Fibroblast of lung (primary cell): ENCODE data around the gene CNTROB.

Experiments used
- CTCF ChIP-seq, 2 donors: IDR thresholded peaks in 1 of 2; conservative IDR thresholded peaks in 1 of 2; 1 replicate in 1 of 2; 2 replicates in 1 of 2; pipeline ENCODE4 v1.5.1; 2011 to 2012; ENCODE audit warnings: low read length in 2 of 2, control low read depth in 1 of 2, inconsistent platforms in 1 of 2, low read depth in 1 of 2, mild to moderate bottlenecking in 1 of 2
- EZH2 ChIP-seq: IDR thresholded peaks from 2 replicates; pipeline ENCODE4 v1.5.1; 2012; ENCODE audit warnings: low read length, control low read depth, mild to moderate bottlenecking; ENCODE audit errors: missing control alignments

- TF ChIP-seq CTCF (conservative IDR thresholded peaks at IDR 0.05 in 1 of 2, IDR thresholded peaks at IDR 0.05 in 1 of 2; ENCODE audit: low read depth in 1 of 2, low read length in 2 of 2) (no peak), EZH2 (no peak)
Measured at GRCh38 chr17:7915179-7915610, 16.8 kb upstream of the CNTROB start.
